NCI-H82 treated with DMSO at 0.1 percent for 48 hours (cell line): Measurements from ENCODE around the gene TDRD7.

Source experiments
- DNase-seq: peaks from one replicate; lab custom pipeline; 2025; ENCODE audit not compliant: unreplicated experiment; lab: John Stamatoyannopoulos, UW

The TDRD7 gene

DNA sequence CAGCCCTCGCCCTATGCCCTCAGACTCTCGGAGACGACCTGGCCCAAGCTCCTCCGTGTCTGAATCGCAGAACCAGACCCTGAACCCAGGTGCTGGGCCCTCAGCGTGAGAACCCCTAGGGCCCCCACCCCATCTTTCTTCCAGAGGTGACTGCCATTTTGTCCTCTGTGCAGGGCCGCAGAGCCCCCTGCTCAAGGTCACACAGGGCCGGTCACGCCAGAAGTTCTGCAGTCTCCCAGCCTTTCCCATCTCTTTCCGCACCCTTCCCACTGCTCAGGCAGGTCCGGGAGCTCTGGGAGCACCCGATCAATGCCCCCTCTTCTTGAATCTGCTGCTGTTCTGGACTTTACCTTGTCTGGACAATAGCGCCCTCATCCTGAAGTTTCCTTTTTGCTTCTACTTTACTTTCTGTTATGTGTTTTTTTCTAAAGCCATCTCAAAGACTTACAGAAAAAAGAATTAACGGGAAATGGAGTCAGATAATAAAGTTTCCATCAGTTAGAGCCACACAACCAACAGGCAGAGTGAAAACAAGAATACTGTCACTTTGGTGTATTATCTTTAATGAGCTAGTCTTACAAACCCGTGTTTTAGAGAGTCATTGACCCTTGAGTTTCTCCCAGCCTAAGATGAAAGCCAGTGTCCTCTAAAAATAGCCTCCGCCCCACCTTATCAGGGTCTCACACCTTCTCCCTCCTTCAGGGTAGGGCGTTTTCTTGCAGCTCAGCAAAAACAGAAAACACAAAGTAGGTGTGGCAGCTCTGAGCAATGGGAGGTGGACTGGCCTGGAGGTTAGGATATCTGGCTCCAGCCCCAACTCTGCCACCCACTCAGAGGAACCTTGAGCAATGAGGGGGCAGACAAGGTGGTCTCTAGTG, 91.3 kb downstream of the TDRD7 start:
- DNase-seq: no peak

DNA sequence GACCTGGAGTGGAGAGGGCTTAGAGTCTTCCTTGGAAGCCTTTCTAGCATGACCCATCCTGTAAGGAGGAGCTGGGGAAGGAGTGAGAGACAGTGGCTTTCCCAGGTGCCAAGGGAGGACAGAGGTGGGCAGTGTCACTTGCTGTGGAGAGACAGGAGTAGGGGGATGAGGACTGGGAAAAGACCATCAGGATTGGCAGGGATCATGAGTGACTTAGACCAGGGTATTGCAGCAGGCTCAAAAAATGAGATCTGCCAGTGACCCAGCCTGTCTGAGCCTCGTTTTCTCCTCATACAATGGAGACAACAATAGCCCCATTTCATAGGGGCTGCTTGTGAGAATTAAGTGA, 91.9 kb downstream of the TDRD7 start:
- DNase-seq: no peak

DNA sequence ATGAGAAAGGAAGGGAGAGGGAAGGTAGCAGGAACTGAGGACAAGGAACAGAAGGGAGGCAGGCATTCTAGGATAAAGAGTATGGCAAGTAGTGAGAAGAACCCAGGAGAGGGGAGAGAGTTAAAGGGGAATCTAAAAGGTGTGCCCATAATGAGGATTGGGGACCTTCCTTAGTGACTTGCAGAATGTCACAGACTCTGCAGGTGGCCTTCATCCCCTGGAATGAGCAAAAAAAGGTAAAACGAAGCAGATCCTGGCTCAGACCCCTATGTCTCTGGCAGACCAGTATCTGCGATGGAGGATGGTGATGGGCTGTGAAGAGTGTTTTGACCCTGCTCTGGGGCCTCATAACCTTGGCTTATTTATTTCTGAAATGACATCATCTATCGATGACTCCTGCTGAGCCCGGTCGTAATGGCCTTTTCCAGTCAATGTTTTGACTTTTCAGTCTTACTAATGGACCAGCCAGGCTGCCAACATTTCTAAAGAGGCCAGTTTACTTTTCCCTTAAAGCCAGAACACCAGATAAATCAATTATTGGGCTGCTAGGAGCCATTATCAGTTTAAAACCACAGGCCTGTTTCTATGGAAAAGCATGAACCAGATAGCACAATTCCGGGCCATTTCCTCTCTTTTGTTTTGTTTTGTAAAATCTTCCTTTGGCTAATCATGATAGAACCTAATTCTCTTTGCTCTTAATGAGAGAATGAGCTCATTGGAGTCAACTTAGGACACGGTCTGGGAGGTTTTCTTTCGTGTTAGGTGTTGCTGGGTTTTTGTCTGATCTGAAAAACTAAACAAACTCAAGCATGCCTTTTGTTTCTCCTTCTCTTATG, 92.7 kb downstream of the TDRD7 start:
- DNase-seq: no peak

DNA sequence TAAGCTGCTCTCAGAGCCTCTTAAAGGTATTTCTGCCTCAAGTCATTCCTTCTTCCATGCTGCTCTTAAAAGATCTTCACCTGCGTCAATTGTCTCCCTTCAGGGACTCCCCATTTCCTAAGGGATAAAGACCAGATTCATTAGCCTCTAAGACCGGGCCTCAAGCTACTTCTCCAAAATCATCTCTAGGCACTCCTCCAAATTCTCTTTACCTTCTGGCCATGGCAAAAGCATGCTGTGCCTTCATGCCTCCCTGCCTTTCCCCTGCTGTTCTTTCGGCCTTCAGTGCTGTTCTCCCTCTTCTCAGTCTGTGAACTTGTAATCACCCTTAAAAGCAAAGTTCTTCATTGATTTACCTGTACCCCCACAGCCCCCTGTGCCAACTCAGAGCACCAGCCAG, 93.9 kb downstream of the TDRD7 start:
- no peak for DNase-seq

DNA sequence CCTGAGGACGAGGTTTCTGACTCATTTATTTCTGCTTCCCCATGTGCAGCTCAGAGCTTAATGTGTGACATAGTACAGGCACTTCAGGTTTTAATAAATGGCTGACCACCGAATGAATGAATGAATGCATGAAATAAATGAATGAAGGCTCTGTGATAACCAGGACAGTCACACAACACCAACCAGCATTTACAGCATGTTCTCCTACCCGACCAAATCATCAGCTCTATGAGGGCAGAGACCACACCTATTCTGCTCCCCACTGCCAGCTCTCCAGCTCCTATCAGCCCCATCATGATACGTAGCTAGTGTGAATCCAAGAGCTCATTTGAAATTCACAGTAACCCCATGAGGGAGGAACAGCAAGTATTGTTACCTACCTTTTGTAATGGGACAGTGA, 94.4 kb downstream of the TDRD7 start:
- no peak for DNase-seq

DNA sequence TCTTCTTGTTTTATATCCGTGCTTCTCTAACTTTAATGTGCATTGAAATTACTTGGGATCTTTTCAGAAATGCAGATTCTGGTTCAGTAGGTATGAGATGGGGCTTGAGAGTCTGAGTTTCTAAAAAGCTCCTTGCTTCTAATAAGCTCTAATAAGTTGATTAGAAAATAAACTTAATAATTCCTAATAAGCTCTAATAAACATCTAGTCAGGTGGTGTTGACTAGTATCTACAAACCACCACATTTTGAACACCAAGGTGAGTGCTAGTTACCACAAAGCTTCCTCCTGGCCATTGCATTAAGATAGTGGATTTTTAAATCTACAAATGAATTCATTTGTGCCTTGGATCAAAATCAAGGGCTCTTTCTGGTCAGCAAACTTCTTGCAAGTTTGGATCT, 94.9 kb downstream of the TDRD7 start:
- DNase-seq: no peak

DNA sequence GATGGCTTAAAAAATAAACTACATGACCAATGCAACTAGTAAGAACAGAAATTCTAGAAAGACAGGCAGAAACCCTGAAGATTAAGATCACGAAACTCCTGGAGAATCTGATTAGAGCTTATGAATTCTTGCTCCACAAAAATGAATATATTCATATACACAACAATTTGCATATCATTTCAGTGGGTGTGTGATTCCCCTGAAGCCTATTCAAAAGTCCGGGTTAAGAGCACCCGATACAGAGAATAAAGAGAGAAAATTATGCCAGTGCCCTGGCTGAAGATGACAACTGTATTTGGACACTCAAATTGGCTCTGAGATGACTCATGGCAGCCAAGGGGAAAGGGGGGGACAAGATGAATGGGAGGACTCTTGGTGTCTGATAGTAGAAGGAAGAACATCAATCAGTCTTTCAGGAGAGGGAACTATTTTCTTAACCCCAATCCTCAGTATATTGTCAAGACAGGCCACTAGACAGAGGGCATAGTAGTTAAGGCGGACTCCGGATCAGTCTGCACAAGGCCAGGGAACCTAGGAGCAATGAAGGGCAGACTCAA, 95.6 kb downstream of the TDRD7 start:
- no peak for DNase-seq

DNA sequence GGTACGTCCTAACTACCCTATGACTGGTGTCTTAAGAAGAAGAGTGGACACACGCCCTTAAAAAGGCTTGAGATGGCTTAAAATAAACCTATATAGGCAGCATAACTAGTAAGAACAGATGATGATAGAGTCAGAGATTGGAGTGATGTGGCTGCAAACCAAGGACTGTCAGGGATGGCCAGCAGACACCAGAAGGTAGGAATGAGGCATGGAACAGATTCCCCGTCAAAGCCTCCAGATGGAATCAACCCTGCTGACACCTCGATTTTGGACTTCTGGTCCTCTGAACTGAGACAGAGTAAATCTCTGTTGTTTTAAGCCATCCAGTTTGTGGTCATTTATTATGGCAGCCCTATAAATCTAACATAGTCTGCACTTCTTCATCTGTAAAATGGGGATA, 97.0 kb downstream of the TDRD7 start:
- no peak for DNase-seq

DNA sequence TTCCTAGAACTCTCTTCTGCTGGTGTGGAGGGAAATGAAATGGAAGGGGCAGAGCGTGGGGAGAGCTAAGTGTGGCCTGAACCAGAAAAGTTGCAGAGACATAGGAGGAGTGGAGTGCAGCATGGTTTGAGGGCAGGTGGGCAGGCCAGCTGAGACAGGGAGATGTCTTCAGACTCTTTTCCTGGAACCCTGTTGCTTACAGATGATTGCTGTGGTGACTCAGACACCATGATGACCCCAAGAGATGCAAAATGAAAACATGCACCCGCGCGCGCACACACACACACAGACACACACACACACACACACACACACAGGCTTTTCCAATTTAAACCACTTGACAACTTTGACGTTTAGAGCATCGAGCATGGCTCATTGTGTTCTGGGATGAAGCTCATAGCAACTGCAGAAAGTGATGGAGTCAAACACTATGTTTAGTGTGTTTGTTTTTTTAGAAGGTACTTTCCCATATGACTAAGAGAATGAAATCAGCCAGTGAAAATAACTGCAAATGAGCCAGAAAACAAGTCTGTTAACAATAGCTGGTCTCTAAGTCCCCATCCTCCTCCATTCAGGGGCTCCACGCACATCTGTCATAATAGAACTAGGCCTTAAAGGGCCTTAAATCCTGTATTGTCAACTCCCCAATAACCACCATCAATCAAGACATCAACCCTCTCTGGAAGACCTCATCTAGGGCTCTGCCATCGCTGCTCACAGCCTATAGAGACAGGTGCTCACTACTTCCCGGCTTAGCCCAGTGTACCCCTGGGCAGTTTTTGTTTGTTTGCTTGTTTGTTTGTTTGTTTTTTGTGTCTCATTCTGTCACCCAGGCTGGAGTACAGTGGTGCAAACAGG, 99.1 kb downstream of the TDRD7 start:
- DNase-seq: no peak

DNA sequence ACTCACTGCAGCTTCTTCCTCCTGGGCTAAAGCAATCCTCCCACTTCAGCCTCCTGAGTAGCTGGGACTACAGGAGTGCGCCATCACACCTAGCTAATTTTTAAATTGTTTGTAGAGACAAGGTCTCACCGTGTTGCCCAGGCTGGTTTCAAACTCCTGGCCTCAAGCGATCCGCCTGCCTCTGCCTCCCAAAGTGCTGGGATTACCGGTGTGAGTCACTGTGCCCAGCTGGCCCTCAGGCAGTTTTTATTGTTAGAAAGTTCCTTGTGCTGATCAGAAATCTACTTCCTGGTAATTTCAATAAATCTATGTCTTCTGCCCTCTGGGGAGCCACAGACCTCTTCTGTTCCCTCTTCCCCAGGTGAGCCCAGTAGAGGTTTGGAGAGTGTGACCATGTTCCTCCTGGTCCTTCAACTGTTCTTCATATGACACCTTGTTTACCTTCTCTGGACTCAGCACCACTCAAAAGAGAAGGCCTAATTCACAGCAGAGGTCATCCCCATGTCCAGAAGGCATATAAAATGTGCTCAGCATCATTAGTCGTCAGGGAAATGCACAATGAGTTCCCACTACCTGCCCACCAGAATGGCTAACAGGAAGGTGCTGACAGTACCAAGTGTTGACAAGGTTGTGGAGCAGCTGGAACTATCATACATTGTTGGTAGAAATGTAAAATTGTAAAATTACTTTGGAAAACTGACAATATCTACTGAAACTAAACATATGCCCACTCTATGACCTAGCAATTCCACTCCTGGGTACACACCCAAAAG, 99.9 kb downstream of the TDRD7 start:
- no peak for DNase-seq

DNA sequence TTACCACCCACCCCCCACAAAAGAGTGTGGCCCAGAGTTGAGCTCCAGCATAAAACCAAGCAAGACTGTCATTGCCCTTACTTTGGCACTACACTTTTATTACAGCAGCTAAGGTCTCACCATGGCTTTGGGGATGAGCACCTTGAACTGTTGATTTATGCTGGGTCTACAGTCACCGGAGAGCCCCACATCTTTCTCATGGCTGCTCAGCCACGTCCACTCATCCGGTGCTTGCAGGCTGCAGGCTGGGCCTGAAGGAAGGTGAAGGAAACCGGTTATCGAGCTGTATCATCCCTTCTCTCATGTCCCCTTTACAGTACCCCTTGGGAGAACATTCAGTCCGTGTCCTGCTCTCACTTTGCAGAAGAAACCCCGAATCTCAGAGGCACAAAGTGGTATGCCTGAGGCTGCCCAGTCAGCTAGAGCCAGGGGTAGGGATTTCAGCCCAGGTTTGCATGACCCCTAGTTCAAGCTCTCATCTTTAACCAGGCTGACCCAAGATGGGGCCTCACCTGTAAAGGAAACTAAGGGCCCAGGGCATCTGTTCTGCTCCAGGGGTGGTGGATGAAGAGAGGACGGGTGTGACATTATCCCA, 101.2 kb downstream of the TDRD7 start:
- DNase-seq: no peak

DNA sequence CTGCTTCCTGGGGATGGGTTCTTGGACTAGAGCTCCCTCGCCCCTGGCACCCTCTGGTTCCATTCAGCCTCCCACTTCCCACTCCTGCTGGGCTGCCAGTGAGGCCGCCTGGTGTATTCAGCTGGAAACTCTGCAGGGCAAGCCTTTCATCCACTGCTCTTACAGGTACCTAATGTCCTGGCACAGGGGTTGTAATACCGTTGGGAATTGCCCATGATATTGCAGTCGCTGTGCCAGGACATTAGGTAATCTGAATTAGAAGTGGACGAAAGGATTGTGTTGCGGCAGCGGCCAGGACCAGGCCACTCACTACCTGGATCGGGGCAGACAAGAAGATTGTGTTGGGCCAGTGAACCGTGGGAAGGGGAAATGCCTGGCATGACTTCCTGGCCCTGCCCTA, 102.6 kb downstream of the TDRD7 start:
- DNase-seq: no peak

DNA sequence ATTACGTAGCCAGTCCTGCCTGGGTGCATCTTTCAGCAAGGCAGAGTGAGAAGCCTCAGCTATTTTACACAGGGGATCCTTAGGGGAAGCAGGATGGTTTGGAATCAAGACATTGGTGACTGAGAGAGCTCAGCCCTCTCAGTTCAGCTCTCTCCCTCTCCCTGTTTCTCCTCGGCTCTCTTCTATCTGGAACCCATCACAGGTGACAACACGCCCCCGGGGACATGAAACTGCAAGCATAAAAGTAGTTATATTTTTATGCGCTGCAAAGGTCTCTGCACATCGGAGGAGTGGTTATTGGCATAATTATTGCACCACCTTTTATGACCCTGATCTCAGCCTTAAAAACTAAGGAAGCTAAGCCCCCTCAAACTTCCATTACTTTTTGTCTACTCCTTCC, 103.8 kb downstream of the TDRD7 start:
- no peak for DNase-seq

DNA sequence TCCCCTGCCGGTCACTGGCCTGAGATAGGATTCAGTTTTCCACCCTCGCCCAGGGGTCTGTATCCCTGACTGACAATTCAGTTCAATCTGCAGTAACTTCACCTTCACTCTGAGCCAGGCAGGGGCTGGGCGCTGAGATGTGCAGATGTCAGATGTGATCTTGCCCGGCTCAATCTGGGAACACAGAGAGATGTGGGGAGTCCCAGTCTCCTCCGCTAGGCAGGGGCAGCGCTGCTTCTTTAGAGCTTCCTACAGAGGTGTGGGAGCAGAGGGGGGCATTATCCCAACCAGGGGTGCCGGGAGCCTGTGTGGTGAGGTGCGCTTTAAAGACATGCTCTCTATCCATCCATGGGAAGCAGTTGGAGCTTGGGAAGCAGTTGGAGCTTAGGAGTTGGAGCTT, 104.2 kb downstream of the TDRD7 start:
- DNase-seq: no peak

DNA sequence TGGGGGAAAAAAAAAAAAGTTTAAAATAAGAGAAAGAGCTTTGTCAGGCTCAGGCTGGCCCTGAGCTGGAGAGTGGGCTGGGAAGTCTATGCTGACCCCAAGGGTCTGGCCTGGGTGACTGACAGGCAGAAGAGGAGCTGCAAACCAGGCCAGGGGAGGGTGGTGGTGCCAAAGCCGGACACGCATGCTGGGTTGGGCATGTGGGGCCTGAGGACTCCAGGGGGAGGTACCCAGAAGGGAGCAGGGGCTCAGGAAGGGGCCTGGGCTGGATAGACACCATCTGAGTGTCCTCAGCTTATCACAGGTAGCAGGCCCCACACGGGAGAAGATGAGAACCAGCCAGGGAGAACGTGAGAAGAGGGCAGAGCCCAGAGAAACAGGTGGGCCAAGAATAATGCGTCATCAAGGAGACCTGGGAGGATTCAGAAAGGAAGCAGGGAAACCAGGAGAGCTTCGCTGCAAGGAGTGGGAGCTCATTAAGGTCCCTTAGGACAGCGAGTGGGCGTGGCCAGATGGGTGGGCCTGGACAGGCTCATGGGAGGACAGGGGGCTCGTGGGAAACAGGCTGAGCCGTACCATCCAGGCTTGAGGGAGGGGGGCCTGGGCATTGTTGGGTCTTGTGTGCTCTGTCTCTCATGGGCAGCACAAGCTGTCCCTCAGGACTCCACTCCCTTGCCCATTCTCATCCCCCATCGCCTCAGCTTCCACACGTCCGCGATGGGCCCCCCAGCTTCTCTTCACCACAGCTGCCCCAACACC, 105.6 kb downstream of the TDRD7 start:
- DNase-seq: no peak

DNA sequence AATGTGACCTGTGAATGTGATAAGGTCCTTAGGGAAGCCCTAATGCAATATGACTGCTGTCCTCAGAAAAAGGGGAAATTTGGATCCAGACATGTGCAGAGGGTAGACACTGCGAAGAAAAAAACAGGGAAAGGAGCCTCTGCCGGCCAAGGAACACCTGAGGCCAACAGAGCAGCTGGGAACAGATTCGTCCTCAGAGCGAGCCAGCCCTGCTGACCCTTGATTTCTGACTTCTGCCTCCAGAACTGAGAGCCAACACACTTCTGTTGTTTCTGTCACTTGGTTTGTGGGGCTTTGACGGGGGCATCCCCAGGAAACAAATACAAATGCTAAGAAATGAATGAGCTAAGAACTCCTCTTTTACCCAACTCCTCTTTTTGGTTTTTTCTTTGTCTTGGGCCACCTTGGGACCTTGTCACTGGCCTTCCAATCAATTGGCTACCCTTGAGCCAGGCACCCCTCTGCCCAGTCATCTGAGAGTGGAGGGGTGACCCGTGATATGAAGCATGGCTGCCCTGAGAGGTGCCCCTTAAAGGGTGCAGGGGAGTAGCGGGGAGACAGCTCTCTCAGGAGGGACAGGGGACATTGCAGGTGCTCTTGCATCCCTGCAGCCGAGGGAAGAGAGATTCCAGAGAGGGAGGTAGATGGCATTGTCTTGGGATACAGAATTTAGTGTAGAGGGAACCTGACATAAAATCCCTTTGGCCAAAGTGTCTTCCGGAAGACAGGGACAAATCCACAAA, 106.4 kb downstream of the TDRD7 start:
- DNase-seq: no peak

DNA sequence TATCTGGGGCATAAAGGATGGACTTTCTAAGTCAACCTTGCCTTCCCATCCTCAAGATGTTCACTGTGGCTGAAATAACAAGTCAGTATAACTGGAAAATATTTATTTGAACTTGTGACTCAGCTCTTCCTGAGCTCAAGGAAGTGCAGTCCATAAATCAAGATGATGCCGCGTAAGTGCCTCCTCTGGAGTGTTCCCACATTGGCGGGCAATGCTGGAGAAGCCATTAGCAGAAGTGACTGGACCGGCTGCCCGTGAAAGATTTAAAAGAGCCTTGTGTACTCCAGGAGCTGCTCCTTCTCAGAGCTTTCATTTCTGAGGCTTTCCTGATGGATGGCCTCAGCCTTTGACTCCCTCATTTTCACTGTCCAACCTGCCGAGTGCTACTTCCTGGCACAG, 107.0 kb downstream of the TDRD7 start:
- no peak for DNase-seq

DNA sequence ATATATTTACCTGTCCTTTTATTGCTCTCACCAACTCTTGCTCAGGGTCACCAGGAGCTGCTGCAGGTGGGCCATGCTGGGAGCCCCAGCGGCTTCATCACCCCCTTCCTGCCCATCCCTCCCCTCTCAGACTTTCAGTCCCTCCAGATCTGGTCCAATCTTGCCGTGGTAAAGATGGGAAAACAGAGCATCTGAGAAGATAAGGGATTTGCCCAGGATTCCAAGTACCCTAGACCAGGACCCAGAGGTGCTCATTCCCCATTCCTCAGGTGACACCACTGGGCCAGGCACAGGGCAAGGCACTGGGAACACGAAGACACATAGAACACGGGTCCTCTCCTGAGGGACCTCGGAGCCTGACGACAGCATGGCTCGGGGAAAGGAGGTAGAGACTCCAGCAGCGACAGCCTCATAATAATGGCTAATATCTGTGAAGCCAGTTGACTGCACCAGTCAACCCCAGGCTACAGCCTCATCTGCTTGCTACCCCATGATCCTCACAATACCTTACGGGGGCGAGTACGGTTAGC, 107.6 kb downstream of the TDRD7 start:
- no peak for DNase-seq
